Measurements from ENCODE around the gene LOXHD1.

The LOXHD1 gene

DNA sequence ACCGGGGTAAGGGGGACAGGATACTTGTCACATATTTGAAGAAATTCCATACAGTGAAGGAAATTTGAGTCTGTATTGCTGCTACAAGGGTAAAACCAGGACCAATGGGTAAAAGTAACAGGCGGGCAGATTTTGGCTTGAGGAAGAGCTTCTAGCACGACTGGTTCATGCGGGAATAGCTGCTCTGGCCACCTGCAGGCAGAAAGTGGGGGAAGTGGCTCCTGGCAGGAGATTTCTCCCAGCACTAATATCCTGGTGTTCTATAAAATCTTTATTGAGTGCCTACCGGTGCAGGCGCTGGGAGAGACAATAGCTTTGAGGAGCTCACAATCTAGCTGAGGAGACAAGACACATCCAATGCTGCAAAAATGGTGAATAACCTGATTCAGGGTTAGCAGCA is 198.5 kb downstream of the LOXHD1 start:
- Histone ChIP-seq H3K4me1 (ENCODE audit: control insufficient read depth, insufficient read depth, low read length) (no peaks in the 10 kb centered on the region), H3K4me3 (ENCODE audit: low read depth, low read length) (no peak overlapping the region), H3K36me3 (ENCODE audit: control insufficient read depth in 2 of 2, insufficient read depth in 1 of 2, low read length in 2 of 2) (no peaks in the 10 kb centered on the region), H3K9me3 (ENCODE audit: control insufficient read depth, insufficient read depth, low read depth, low read length) (no peaks in the 10 kb centered on the region), H3K27ac (ENCODE audit: extremely low read depth, low read depth, low read length) (no peak overlapping the region)
- ChIA-PET POLR2A (no interaction called here), CTCF (interaction anchor here (1.6 to 2.8 kb wide), 2 partner anchors 23 to 178 kb away, joined by 7 to 11 read pairs; no protein-coding TSS in a partner anchor)
- TF ChIP-seq, protein P1, sequence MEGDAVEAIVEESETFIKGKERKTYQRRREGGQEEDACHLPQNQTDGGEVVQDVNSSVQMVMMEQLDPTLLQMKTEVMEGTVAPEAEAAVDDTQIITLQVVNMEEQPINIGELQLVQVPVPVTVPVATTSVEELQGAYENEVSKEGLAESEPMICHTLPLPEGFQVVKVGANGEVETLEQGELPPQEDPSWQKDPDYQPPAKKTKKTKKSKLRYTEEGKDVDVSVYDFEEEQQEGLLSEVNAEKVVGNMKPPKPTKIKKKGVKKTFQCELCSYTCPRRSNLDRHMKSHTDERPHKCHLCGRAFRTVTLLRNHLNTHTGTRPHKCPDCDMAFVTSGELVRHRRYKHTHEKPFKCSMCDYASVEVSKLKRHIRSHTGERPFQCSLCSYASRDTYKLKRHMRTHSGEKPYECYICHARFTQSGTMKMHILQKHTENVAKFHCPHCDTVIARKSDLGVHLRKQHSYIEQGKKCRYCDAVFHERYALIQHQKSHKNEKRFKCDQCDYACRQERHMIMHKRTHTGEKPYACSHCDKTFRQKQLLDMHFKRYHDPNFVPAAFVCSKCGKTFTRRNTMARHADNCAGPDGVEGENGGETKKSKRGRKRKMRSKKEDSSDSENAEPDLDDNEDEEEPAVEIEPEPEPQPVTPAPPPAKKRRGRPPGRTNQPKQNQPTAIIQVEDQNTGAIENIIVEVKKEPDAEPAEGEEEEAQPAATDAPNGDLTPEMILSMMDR (tag by site-specific recombination; IDR thresholded peaks at IDR 0.05) = 0 out of 2 replicates have a peak, but pooled peaks have one; percentile 12
- TF ChIP-seq ZNF341 (tag by site-specific recombination; IDR thresholded peaks at IDR 0.05; ENCODE audit: low read depth) (0 out of 2 replicates have a peak, but pooled peaks have one; percentile 21), GLIS1 (tag by site-specific recombination; IDR thresholded peaks at IDR 0.05) (no peak), ZIC2 (tag by site-specific recombination; IDR thresholded peaks at IDR 0.05) (peak; percentile 47)

DNA sequence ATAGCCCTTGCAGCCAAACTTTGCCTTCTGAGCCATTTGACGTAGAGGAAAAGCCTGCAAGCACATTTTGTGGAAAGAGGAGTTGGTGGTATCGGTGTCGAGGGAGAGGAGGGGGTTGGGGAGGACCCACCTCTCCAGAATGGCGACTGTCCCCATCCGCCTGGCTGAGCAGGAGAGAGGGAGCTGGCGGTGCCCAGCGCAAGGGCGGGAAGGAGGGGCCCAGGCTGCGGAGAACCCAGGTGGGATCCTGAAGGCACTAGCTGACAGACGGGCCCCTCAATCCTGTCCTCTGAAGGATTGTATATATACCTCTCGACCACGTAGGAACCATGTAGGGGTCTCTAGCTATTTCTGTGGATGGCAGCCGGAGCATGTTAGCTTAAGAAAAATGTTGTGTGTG is 200.3 kb downstream of the LOXHD1 start:
- ChIA-PET POLR2A (no interaction called here), CTCF (no interaction called here)
- Histone ChIP-seq H3K27ac (ENCODE audit: extremely low read depth, low read depth, low read length) (no peak overlapping the region), H3K36me3 (ENCODE audit: control insufficient read depth in 2 of 2, insufficient read depth in 1 of 2, low read length in 2 of 2) (no peaks in the 10 kb centered on the region), H3K9me3 (ENCODE audit: control insufficient read depth, insufficient read depth, low read depth, low read length) (no peaks in the 10 kb centered on the region), H3K4me1 (ENCODE audit: control insufficient read depth, insufficient read depth, low read length) (no peaks in the 10 kb centered on the region), H3K4me3 (ENCODE audit: low read depth, low read length) (no peak overlapping the region)
- TF ChIP-seq KLF9 (tag by site-specific recombination; IDR thresholded peaks at IDR 0.05; ENCODE audit: low read depth) = no peak
- TF ChIP-seq ZNF404 (tag by site-specific recombination; IDR thresholded peaks at IDR 0.05) = no peak
- no peak for TF ChIP-seq ZNF133 (tag by site-specific recombination; IDR thresholded peaks at IDR 0.05)
- no peak for TF ChIP-seq KLF10 (tag by site-specific recombination; IDR thresholded peaks at IDR 0.05)
- TF ChIP-seq, protein P2, sequence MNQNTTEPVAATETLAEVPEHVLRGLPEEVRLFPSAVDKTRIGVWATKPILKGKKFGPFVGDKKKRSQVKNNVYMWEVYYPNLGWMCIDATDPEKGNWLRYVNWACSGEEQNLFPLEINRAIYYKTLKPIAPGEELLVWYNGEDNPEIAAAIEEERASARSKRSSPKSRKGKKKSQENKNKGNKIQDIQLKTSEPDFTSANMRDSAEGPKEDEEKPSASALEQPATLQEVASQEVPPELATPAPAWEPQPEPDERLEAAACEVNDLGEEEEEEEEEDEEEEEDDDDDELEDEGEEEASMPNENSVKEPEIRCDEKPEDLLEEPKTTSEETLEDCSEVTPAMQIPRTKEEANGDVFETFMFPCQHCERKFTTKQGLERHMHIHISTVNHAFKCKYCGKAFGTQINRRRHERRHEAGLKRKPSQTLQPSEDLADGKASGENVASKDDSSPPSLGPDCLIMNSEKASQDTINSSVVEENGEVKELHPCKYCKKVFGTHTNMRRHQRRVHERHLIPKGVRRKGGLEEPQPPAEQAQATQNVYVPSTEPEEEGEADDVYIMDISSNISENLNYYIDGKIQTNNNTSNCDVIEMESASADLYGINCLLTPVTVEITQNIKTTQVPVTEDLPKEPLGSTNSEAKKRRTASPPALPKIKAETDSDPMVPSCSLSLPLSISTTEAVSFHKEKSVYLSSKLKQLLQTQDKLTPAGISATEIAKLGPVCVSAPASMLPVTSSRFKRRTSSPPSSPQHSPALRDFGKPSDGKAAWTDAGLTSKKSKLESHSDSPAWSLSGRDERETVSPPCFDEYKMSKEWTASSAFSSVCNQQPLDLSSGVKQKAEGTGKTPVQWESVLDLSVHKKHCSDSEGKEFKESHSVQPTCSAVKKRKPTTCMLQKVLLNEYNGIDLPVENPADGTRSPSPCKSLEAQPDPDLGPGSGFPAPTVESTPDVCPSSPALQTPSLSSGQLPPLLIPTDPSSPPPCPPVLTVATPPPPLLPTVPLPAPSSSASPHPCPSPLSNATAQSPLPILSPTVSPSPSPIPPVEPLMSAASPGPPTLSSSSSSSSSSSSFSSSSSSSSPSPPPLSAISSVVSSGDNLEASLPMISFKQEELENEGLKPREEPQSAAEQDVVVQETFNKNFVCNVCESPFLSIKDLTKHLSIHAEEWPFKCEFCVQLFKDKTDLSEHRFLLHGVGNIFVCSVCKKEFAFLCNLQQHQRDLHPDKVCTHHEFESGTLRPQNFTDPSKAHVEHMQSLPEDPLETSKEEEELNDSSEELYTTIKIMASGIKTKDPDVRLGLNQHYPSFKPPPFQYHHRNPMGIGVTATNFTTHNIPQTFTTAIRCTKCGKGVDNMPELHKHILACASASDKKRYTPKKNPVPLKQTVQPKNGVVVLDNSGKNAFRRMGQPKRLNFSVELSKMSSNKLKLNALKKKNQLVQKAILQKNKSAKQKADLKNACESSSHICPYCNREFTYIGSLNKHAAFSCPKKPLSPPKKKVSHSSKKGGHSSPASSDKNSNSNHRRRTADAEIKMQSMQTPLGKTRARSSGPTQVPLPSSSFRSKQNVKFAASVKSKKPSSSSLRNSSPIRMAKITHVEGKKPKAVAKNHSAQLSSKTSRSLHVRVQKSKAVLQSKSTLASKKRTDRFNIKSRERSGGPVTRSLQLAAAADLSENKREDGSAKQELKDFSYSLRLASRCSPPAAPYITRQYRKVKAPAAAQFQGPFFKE (tag by site-specific recombination; IDR thresholded peaks at IDR 0.05; ENCODE audit: borderline replicate concordance) = no peak
- TF ChIP-seq EGR2 (tag by site-specific recombination; IDR thresholded peaks at IDR 0.05; ENCODE audit: low read depth) = no peak
- TF ChIP-seq ZNF48 (tag by site-specific recombination; IDR thresholded peaks at IDR 0.05) = no peak
- TF ChIP-seq ZNF510 (tag by site-specific recombination; IDR thresholded peaks at IDR 0.05; ENCODE audit: insufficient replicate concordance) = no peak
- no peak for TF ChIP-seq ZFP69B (tag by site-specific recombination; IDR thresholded peaks at IDR 0.05)
- TF ChIP-seq, protein P3, sequence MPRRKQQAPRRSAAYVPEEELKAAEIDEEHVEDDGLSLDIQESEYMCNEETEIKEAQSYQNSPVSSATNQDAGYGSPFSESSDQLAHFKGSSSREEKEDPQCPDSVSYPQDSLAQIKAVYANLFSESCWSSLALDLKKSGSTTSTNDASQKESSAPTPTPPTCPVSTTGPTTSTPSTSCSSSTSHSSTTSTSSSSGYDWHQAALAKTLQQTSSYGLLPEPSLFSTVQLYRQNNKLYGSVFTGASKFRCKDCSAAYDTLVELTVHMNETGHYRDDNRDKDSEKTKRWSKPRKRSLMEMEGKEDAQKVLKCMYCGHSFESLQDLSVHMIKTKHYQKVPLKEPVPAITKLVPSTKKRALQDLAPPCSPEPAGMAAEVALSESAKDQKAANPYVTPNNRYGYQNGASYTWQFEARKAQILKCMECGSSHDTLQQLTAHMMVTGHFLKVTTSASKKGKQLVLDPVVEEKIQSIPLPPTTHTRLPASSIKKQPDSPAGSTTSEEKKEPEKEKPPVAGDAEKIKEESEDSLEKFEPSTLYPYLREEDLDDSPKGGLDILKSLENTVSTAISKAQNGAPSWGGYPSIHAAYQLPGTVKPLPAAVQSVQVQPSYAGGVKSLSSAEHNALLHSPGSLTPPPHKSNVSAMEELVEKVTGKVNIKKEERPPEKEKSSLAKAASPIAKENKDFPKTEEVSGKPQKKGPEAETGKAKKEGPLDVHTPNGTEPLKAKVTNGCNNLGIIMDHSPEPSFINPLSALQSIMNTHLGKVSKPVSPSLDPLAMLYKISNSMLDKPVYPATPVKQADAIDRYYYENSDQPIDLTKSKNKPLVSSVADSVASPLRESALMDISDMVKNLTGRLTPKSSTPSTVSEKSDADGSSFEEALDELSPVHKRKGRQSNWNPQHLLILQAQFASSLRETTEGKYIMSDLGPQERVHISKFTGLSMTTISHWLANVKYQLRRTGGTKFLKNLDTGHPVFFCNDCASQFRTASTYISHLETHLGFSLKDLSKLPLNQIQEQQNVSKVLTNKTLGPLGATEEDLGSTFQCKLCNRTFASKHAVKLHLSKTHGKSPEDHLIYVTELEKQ (tag by site-specific recombination; IDR thresholded peaks at IDR 0.05; ENCODE audit: borderline replicate concordance) = no peak
- TF ChIP-seq, protein P4, sequence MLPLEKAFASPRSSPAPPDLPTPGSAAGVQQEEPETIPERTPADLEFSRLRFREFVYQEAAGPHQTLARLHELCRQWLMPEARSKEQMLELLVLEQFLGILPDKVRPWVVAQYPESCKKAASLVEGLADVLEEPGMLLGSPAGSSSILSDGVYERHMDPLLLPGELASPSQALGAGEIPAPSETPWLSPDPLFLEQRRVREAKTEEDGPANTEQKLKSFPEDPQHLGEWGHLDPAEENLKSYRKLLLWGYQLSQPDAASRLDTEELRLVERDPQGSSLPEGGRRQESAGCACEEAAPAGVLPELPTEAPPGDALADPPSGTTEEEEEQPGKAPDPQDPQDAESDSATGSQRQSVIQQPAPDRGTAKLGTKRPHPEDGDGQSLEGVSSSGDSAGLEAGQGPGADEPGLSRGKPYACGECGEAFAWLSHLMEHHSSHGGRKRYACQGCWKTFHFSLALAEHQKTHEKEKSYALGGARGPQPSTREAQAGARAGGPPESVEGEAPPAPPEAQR (tag by site-specific recombination; IDR thresholded peaks at IDR 0.05) = no peak
- no peak for TF ChIP-seq ZNF132 (tag by site-specific recombination; IDR thresholded peaks at IDR 0.05; ENCODE audit: borderline replicate concordance)
- TF ChIP-seq PATZ1 (tag by site-specific recombination; IDR thresholded peaks at IDR 0.05) = no peak
- no peak for TF ChIP-seq ZNF10 (tag by site-specific recombination; IDR thresholded peaks at IDR 0.05)
- TF ChIP-seq MYNN (tag by site-specific recombination; IDR thresholded peaks at IDR 0.05; ENCODE audit: borderline replicate concordance) = no peak
- TF ChIP-seq ZNF202 (tag by site-specific recombination; IDR thresholded peaks at IDR 0.05; ENCODE audit: borderline replicate concordance) = no peak

Measured in HEK293 (cell line).